Subcutaneous adipose tissue (tissue), 4 donors: Measurements from ENCODE around the gene NRGN. TPM values are rescaled to one million over a fixed set of nuclear protein-coding genes. Genes with fewer than 3 reads are reported as not detected.

Experiments
- total RNA-seq, 4 donors: library from RNA; depleted of rRNA; stranded (reverse); fragments of >200 nt; gene quantifications; one replicate each; pipeline ENCODE4 v1.1.0, GENCODE V29; 2016
- TF ChIP-seq, protein P1 (sequence below): fragments of 450-650 bp; IDR thresholded peaks from one replicate; pipeline ENCODE4 v1.5.1; 2016; ENCODE audit warnings: low read depth, mild to moderate bottlenecking, control low read depth, antibody characterized with exemption, moderate library complexity

The NRGN gene
- total RNA-seq, 4 donors from 2014 or later: 1.3 to 2.0 (median 2.0) TPM; not detected in 1

DNA sequence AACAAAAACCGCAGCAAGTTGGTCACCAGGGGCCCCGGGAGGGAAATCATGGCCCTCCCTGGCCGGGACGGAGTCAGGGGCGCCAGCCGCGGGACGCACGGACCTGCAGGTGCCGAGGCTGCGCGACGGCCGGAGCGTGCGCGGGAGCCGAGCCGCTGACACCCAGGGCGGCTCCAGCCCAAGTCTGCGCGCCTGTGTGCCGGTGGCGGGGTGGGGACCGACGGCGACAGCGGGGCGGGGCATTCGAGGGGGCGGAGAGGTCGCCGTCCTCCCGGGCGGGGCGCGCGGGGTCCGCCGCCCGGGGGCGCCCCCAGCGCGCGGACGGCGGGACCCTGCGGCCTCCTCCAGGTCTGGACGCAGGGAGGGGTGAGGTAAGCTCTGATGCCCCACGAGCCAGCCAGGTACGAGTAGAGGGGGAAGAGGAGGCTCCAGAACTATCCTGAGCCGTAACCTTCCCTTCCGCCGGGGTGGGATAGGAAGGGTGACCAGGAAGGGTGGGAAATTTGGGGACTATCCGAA, 22.4 kb downstream of the NRGN start, which contains the start of gene ESAM:
Gene ESAM, minus strand, starts transcription at position 186 of the 519 bp plus-strand sequence. Its CDS starts 136 bp downstream, at position 50.
- TF ChIP-seq, protein P1, sequence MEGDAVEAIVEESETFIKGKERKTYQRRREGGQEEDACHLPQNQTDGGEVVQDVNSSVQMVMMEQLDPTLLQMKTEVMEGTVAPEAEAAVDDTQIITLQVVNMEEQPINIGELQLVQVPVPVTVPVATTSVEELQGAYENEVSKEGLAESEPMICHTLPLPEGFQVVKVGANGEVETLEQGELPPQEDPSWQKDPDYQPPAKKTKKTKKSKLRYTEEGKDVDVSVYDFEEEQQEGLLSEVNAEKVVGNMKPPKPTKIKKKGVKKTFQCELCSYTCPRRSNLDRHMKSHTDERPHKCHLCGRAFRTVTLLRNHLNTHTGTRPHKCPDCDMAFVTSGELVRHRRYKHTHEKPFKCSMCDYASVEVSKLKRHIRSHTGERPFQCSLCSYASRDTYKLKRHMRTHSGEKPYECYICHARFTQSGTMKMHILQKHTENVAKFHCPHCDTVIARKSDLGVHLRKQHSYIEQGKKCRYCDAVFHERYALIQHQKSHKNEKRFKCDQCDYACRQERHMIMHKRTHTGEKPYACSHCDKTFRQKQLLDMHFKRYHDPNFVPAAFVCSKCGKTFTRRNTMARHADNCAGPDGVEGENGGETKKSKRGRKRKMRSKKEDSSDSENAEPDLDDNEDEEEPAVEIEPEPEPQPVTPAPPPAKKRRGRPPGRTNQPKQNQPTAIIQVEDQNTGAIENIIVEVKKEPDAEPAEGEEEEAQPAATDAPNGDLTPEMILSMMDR: no peak

DNA sequence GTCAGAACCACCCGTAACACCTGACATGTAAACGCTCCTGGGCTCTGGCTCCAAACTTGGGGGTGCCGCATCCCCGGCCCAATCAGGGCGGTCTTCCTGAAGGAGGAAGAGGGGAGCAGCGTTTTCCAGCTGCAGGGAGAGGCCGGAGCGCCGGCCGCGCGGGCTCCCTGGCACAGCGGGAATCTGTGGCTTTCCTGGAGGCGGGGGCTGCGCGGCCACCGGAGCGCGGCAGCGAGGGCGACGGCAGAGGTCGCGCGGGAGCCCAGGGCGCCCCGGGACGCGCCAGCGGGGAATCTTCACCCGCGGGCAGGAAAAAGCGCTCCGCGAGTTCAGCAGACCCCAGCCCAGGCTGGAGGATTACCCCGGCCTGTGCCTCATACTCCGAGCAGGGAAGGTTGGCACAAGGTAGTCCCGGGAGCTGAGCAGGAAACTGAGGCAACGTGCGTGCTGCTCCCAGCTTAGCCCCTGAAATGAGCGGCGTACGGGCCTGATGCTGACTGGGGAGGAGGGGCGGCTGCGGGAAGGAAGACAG, 22.9 kb downstream of the NRGN start:
- TF ChIP-seq, protein P1: no peak

DNA sequence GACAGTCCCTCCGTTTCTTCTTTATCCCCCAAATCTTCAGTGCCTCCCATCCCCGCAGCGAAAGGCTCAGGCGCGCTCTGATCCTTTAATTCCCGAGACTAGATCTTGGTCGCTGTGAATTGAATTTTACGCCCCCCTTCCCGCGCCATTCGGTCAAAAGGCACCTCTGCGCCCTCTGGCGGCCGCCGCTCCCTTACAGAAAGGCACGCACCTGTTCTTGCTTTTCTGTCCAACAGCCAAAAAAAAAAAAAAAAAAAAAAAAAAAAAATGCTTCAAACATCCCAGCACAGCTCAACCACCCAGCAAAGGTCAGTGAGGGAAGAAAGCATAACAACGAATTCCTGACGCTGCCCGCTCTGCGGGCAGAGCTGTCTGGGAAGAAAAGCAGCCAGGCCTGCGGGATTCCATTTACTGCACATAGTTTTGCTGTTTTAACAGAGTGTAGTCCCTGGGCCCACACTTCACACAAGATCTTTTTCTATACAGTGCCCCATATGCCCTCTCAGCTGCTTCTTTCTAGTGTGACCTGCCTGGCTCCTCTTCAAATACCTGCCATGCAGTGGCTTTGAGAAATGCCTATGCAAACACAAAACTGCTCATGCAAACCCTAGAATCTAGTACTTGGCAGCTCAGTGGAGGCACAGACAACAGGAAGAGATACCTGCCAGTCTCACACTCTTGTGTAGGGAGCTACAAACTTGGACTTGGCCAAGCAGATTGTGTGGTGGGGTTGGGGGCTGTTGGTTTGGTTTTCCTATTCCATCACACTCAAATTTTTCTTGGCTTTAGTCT, 23.6 kb downstream of the NRGN start:
- TF ChIP-seq, protein P1: no peak

DNA sequence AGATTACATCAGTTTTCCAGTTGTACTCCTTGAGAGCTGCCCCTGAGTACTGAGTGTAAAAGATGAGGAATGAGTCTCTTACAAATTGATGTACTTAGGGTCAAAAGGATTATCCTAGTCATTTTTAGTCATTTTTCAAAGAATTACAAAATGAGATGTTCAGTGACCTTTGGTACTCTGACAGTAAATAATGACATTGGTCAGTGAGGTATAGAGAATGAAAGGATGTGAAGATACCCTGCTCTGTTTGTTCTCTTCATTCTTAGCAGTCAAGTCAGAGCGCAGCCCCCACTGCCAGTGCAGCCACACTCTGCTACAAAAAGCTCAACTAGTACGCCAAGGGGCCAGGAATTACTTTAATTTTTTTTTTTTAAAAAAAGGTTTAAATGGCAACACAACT, 26.4 kb downstream of the NRGN start:
- TF ChIP-seq, protein P1: no peak

- TF ChIP-seq, protein P1: no peak
These were observed 29.2 kb downstream of the NRGN start for GRCh38 chr11:124768914-124769313.

DNA sequence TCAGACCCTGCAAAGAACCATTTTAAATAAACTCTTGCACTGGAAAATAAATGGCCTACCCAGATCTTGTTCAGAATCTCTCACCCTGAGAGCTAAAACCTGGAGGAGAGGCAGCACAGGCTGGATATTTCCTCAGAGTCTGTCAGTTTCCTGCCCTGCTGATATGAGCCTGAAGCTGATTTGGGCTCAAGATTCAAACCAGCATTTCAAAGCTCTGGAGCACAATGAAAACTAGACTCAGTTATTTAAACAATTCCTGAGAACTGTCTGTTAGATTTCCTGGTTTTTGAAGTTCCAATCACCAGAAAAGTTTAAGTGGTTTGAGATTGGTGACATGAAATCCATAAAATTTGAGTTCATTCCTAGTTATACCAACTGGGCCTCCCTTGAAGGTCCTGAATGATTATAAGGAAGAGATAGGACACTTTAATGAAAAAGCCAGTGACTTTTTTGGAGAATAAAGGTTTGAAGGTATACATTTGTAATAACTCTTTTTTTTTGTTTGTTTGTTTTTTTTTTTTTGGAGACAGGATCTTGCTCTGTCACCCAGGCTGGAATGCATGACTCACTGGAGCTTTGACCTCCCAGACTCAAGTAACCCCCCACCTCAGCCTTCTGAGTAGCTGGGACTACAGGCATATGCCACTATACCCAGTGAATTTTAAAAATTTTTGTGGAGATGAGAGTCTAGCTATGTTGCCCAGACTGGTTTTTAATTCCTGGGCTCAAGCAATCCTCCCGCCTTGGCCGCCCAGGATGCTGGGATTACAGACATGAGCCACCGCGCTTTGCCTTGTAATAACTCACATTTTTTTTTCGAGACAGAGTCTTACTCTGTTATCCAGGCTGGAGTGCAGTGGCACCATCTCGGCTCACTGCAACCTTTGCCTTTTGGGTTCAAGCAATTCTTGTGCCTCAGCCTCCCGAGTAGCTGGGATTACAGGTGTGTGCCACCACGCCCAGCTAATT, 30.3 kb downstream of the NRGN start:
- TF ChIP-seq, protein P1: no peak
